HG03060 (cell line): Measurements from ENCODE around the gene GABBR2.
"Not testable (repeated sequence)": the region's sequence is repeated elsewhere in the genome, so short reads cannot be mapped to it uniquely, and the experiment has no call there.

ENCODE experiments used
- ATAC-seq: cut with Tn5 transposase; IDR thresholded peaks from one replicate; pipeline ENCODE4 v1.9.1; 2021; ENCODE audit warnings: low read depth, moderate number of reproducible peaks; ENCODE audit not compliant: unreplicated experiment

Gene GABBR2

GRCh38 chr9:98600631-98601030 is 108.1 kb downstream of the GABBR2 start:
- ATAC-seq, result no peak

- no peak for ATAC-seq
These were observed 109.0 kb downstream of the GABBR2 start for GRCh38 chr9:98599566-98600216.

- ATAC-seq, result no peak
These were observed 109.9 kb downstream of the GABBR2 start for GRCh38 chr9:98598861-98599260.

- ATAC-seq, result no peak
These were observed 111.4 kb downstream of the GABBR2 start for GRCh38 chr9:98597236-98597771.

GRCh38 chr9:98596486-98596885 is 112.2 kb downstream of the GABBR2 start:
- no peak for ATAC-seq

GRCh38 chr9:98594546-98595160 is 114.1 kb downstream of the GABBR2 start:
- no peak for ATAC-seq

- no peak for ATAC-seq
These were observed 115.1 kb downstream of the GABBR2 start for GRCh38 chr9:98593354-98594253.

GRCh38 chr9:98591696-98592095 is 117.0 kb downstream of the GABBR2 start:
- ATAC-seq, result no peak

- ATAC-seq, result no peak
These were observed 118.6 kb downstream of the GABBR2 start for GRCh38 chr9:98590101-98590500.

- no peak for ATAC-seq
These were observed 119.6 kb downstream of the GABBR2 start for GRCh38 chr9:98589102-98589501.

GRCh38 chr9:98584853-98585438 is 123.8 kb downstream of the GABBR2 start:
- ATAC-seq, result not testable (repeated sequence)

- no peak for ATAC-seq
These were observed 124.7 kb downstream of the GABBR2 start for GRCh38 chr9:98584059-98584458.

- no peak for ATAC-seq
These were observed 125.3 kb downstream of the GABBR2 start for GRCh38 chr9:98583417-98583816.

- no peak for ATAC-seq
These were observed 127.8 kb downstream of the GABBR2 start for GRCh38 chr9:98580956-98581355.

- ATAC-seq, result no peak
These were observed 129.0 kb downstream of the GABBR2 start for GRCh38 chr9:98579700-98580099.

- no peak for ATAC-seq
These were observed 131.3 kb downstream of the GABBR2 start for GRCh38 chr9:98577446-98577845.

GRCh38 chr9:98576859-98577258 is 131.9 kb downstream of the GABBR2 start:
- ATAC-seq, result no peak

GRCh38 chr9:98576354-98576753 is 132.4 kb downstream of the GABBR2 start:
- no peak for ATAC-seq

- peak; percentile 78 for ATAC-seq
These were observed 133.1 kb downstream of the GABBR2 start for GRCh38 chr9:98575379-98576346.
